ENCODE data around the gene ADGRG3.

Gene ADGRG3
- long read RNA-seq, donor 1, result 0 reads
- long read RNA-seq, donor 2, result 0 reads
- long read RNA-seq, donor 3, result 0 reads
- long read RNA-seq, donor 4, result 0 reads
- long read RNA-seq, donor 5, result 0 reads
- long read RNA-seq, donor 6, result 0 reads
- long read RNA-seq, donor 7, result 0 reads
- long read RNA-seq, donor 8, result 0 reads

GRCh38 chr16:57668263-57668571, at the start of gene ADGRG3:
Gene ADGRG3, plus strand, starts transcription at chr16:57668306. Its CDS starts 42 bp downstream, at chr16:57668348.
- no peak for DNase-seq

GRCh38 chr16:57619133-57619605, 48.9 kb upstream of the ADGRG3 start:
- no peak for DNase-seq

- DNase-seq, result peak; percentile 63
Observed at GRCh38 chr16:57619606-57620334, 48.3 kb upstream of the ADGRG3 start.

- peak; percentile 66 for DNase-seq
Observed at GRCh38 chr16:57620335-57621231, 47.5 kb upstream of the ADGRG3 start.

- no peak for DNase-seq
Observed at GRCh38 chr16:57621521-57622271, 46.4 kb upstream of the ADGRG3 start.

GRCh38 chr16:57622361-57623250, 45.5 kb upstream of the ADGRG3 start:
- no peak for DNase-seq

- no peak for DNase-seq
Observed at GRCh38 chr16:57623251-57624043, 44.7 kb upstream of the ADGRG3 start.

GRCh38 chr16:57624044-57624688, 43.9 kb upstream of the ADGRG3 start:
- no peak for DNase-seq

- no peak for DNase-seq
Observed at GRCh38 chr16:57624806-57625500, 43.2 kb upstream of the ADGRG3 start.

- DNase-seq, result no peak
Observed at GRCh38 chr16:57626420-57627170, 41.5 kb upstream of the ADGRG3 start.

GRCh38 chr16:57627184-57627871, 40.8 kb upstream of the ADGRG3 start:
- DNase-seq, result no peak

GRCh38 chr16:57628008-57628781, 39.9 kb upstream of the ADGRG3 start, which contains the start of gene ADGRG1:
Gene ADGRG1, plus strand, starts transcription at chr16:57628630. Its CDS starts 21,658 bp downstream, at chr16:57650288.
- DNase-seq, result peak; percentile 68

- DNase-seq, result no peak
Observed at GRCh38 chr16:57628783-57629293, 39.3 kb upstream of the ADGRG3 start.

- DNase-seq, result no peak
Observed at GRCh38 chr16:57629516-57630406, 38.3 kb upstream of the ADGRG3 start.

GRCh38 chr16:57630407-57630797, 37.7 kb upstream of the ADGRG3 start:
- no peak for DNase-seq

Measured in right kidney (tissue), 9 donors.